Liver (tissue), 9 donors: ENCODE results near the gene TMEM63C. TPM values are rescaled to one million over a fixed set of nuclear protein-coding genes. Genes with fewer than 3 reads are reported as not detected.

Source experiments
- DNase-seq: peaks from one replicate; pipeline ENCODE4 v3.0.0-alpha.2; 2017; ENCODE audit warnings: low spot score
- H3K27ac ChIP-seq, 2 donors: one replicate each; pipeline ENCODE4 v1.7.0; 2013; ENCODE audit warnings: inconsistent platforms in 2 of 2, low read length in 2 of 2, control low read depth in 1 of 2, low read depth in 1 of 2, mild to moderate bottlenecking in 1 of 2
- H3K27me3 ChIP-seq, 4 donors: one replicate each; pipeline versions ENCODE4 v1.6.1 to v1.7.0; 2013; ENCODE audit warnings: low read length in 3 of 4, inconsistent platforms in 1 of 4, mild to moderate bottlenecking in 1 of 4, moderate library complexity in 1 of 4; ENCODE audit not compliant: control insufficient read depth in 4 of 4, insufficient read depth in 4 of 4
- H3K36me3 ChIP-seq, 4 donors: one replicate each; pipeline versions ENCODE4 v1.6.1 to v1.7.0; 2013; ENCODE audit warnings: low read length in 3 of 4, mild to moderate bottlenecking in 3 of 4, low read depth in 1 of 4, moderate library complexity in 1 of 4; ENCODE audit not compliant: control insufficient read depth in 4 of 4, insufficient read depth in 3 of 4
- H3K4me1 ChIP-seq, 4 donors: one replicate each; pipeline versions ENCODE4 v1.6.1 to v1.7.0; 2013; ENCODE audit warnings: low read length in 3 of 4, mild to moderate bottlenecking in 3 of 4, moderate library complexity in 1 of 4; ENCODE audit not compliant: control insufficient read depth in 4 of 4, insufficient read depth in 4 of 4
- H3K4me3 ChIP-seq, 3 donors: one replicate each; pipeline versions ENCODE4 v1.6.1 to v1.7.0; 2013; ENCODE audit warnings: low read length in 3 of 3, control low read depth in 1 of 3, low read depth in 1 of 3, mild to moderate bottlenecking in 1 of 3
- H3K9ac ChIP-seq, 2 donors: one replicate each; pipeline ENCODE4 v1.7.0; 2013; ENCODE audit warnings: low read length in 2 of 2, mild to moderate bottlenecking in 2 of 2, moderate library complexity in 2 of 2, control low read depth in 1 of 2, low read depth in 1 of 2
- H3K9me3 ChIP-seq, 4 donors: one replicate each; pipeline versions ENCODE4 v1.6.1 to v1.7.0; 2013; ENCODE audit warnings: low read length in 3 of 4; ENCODE audit not compliant: control insufficient read depth in 4 of 4
- EGR1 ChIP-seq, 2 donors: IDR thresholded peaks; 2 replicates each; pipeline ENCODE4 v1.6.1; 2016 to 2018; ENCODE audit warnings: antibody characterized with exemption in 2 of 2, low read depth in 2 of 2
- FOXA1 ChIP-seq: IDR thresholded peaks from 2 replicates; pipeline ENCODE4 v1.6.1; 2016; ENCODE audit warnings: antibody characterized with exemption
- FOXA2 ChIP-seq: IDR thresholded peaks from 2 replicates; pipeline ENCODE4 v1.6.1; 2016; ENCODE audit warnings: antibody characterized with exemption
- GABPA ChIP-seq, 2 donors: IDR thresholded peaks in 1 of 2; conservative IDR thresholded peaks in 1 of 2; 2 replicates each; pipeline ENCODE4 v1.6.1; 2016; ENCODE audit warnings: antibody characterized with exemption in 2 of 2, mild to moderate bottlenecking in 1 of 2, moderate library complexity in 1 of 2
- HNF4A ChIP-seq, 2 donors: conservative IDR thresholded peaks; 2 replicates each; pipeline ENCODE4 v1.6.1; 2016; ENCODE audit warnings: antibody characterized with exemption in 2 of 2, mild to moderate bottlenecking in 2 of 2
- HNF4G ChIP-seq: IDR thresholded peaks from 2 replicates; pipeline ENCODE4 v1.6.1; 2016; ENCODE audit warnings: antibody characterized with exemption
- JUND ChIP-seq, 2 donors: IDR thresholded peaks; 2 replicates each; pipeline ENCODE4 v1.6.1; 2016; ENCODE audit warnings: antibody characterized with exemption in 2 of 2
- NR2F2 ChIP-seq: IDR thresholded peaks from 2 replicates; pipeline ENCODE4 v1.6.1; 2016; ENCODE audit warnings: antibody characterized with exemption
- RAD21 ChIP-seq, 2 donors: IDR thresholded peaks; 2 replicates each; pipeline ENCODE4 v1.6.1; 2016; ENCODE audit warnings: antibody characterized with exemption in 2 of 2, mild to moderate bottlenecking in 2 of 2
- RXRA ChIP-seq, 2 donors: IDR thresholded peaks; 2 replicates each; pipeline ENCODE4 v1.6.1; 2017 to 2018; ENCODE audit warnings: antibody characterized with exemption in 2 of 2, mild to moderate bottlenecking in 1 of 2
- SP1 ChIP-seq: IDR thresholded peaks from 2 replicates; pipeline ENCODE4 v1.6.1; 2018; ENCODE audit warnings: antibody characterized with exemption, mild to moderate bottlenecking
- TAF1 ChIP-seq: conservative IDR thresholded peaks from 2 replicates; pipeline ENCODE4 v1.6.1; 2016; ENCODE audit warnings: antibody characterized with exemption, mild to moderate bottlenecking
- YY1 ChIP-seq: IDR thresholded peaks from 2 replicates; pipeline ENCODE4 v1.6.1; 2016; ENCODE audit warnings: antibody characterized with exemption, mild to moderate bottlenecking
- WGBS: extraction: QIAGEN DNeasy Blood & Tissue Kit; methylation state at CpG from one replicate; pipeline ENCODE4 v1.1.7; 2013; 5-methylcytosine and 5-hydroxymethylcytosine counted together
- polyA plus RNA-seq, 2 donors: library from polyadenylated mRNA; stranded (reverse) in 1 of 2; unstranded in 1 of 2; fragments of 200-250 nt in 1 of 2; fragments of >200 nt in 1 of 2; fragmentation: Nextera tagmentation in 1 of 2; extraction: Ambion mirVana in 1 of 2; gene quantifications; one replicate each; pipeline versions ENCODE4 v1.2.1 to v1.2.3, GENCODE V29; 2013 to 2015
- total RNA-seq, 2 donors: library from RNA; depleted of rRNA; stranded (reverse); fragments of >200 nt; gene quantifications; one replicate each; pipeline ENCODE4 v1.2.3, GENCODE V29; 2014
- TF ChIP-seq, protein P1 (sequence below): IDR thresholded peaks from 2 replicates; pipeline ENCODE4 v1.6.1; 2016; ENCODE audit warnings: antibody characterized with exemption
- TF ChIP-seq, protein P2 (sequence below): IDR thresholded peaks from 2 replicates; pipeline ENCODE4 v1.6.1; 2016; ENCODE audit warnings: antibody characterized with exemption
- TF ChIP-seq, protein P3 (sequence below): IDR thresholded peaks from 2 replicates; pipeline ENCODE4 v1.6.1; 2016; ENCODE audit warnings: antibody characterized with exemption, mild to moderate bottlenecking
- TF ChIP-seq, protein P4 (sequence below): IDR thresholded peaks from 2 replicates; pipeline ENCODE4 v1.6.1; 2016; ENCODE audit warnings: antibody characterized with exemption
- TF ChIP-seq, protein P5 (sequence below): fragments of 150-350 bp; IDR thresholded peaks from 2 replicates; pipeline ENCODE4 v1.5.1; 2017; ENCODE audit warnings: improper control_type of control experiment, low read depth, low read length; ENCODE audit not compliant: missing input control
- donor health status: healthy.
- donor health status: healthy.
- donor health status: healthy.
- donor health status: healthy.
- donor health status: healthy.

The TMEM63C gene
- total and polyA plus RNA-seq, 4 donors, result 0.13 to 1.6 (median 0.25) TPM; not detected in 1

DNA sequence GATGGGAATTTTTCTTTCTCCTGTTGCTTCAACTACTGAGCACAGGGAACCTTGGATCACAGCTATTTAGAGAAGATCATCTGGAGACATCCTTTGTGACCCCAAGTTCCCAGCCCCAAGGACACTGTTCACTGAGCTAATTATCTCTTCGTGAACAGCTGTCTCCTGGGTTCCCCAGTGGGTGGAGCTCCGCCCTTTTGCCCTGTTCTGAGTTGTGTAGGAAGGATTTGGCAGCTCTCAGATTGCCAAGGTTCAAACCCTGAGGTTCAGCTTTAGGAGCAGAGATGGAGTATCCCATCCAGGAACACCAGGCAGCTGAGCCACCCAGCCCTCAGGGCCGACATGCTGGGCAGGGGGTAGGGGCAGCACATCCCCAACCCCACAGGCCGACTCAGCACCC, 57.4 kb downstream of the TMEM63C start:
- no peaks in the 10 kb centered on the region for H3K27me3 ChIP-seq
- no peaks in the 10 kb centered on the region for H3K4me1 ChIP-seq
- no peak overlapping the region for H3K9ac ChIP-seq
- TF ChIP-seq, protein P1, sequence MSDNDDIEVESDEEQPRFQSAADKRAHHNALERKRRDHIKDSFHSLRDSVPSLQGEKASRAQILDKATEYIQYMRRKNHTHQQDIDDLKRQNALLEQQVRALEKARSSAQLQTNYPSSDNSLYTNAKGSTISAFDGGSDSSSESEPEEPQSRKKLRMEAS, result no peak
- TF ChIP-seq, protein P2, sequence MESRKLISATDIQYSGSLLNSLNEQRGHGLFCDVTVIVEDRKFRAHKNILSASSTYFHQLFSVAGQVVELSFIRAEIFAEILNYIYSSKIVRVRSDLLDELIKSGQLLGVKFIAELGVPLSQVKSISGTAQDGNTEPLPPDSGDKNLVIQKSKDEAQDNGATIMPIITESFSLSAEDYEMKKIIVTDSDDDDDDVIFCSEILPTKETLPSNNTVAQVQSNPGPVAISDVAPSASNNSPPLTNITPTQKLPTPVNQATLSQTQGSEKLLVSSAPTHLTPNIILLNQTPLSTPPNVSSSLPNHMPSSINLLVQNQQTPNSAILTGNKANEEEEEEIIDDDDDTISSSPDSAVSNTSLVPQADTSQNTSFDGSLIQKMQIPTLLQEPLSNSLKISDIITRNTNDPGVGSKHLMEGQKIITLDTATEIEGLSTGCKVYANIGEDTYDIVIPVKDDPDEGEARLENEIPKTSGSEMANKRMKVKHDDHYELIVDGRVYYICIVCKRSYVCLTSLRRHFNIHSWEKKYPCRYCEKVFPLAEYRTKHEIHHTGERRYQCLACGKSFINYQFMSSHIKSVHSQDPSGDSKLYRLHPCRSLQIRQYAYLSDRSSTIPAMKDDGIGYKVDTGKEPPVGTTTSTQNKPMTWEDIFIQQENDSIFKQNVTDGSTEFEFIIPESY, result no peak
- no peak for TF ChIP-seq RXRA (IDR thresholded peaks at IDR 0.05)
- TF ChIP-seq, protein P3, sequence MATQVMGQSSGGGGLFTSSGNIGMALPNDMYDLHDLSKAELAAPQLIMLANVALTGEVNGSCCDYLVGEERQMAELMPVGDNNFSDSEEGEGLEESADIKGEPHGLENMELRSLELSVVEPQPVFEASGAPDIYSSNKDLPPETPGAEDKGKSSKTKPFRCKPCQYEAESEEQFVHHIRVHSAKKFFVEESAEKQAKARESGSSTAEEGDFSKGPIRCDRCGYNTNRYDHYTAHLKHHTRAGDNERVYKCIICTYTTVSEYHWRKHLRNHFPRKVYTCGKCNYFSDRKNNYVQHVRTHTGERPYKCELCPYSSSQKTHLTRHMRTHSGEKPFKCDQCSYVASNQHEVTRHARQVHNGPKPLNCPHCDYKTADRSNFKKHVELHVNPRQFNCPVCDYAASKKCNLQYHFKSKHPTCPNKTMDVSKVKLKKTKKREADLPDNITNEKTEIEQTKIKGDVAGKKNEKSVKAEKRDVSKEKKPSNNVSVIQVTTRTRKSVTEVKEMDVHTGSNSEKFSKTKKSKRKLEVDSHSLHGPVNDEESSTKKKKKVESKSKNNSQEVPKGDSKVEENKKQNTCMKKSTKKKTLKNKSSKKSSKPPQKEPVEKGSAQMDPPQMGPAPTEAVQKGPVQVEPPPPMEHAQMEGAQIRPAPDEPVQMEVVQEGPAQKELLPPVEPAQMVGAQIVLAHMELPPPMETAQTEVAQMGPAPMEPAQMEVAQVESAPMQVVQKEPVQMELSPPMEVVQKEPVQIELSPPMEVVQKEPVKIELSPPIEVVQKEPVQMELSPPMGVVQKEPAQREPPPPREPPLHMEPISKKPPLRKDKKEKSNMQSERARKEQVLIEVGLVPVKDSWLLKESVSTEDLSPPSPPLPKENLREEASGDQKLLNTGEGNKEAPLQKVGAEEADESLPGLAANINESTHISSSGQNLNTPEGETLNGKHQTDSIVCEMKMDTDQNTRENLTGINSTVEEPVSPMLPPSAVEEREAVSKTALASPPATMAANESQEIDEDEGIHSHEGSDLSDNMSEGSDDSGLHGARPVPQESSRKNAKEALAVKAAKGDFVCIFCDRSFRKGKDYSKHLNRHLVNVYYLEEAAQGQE, result no peak
- TF ChIP-seq NR2F2, result no peak
- no peak for TF ChIP-seq JUND (IDR thresholded peaks at IDR 0.05)
- TF ChIP-seq, protein P4, sequence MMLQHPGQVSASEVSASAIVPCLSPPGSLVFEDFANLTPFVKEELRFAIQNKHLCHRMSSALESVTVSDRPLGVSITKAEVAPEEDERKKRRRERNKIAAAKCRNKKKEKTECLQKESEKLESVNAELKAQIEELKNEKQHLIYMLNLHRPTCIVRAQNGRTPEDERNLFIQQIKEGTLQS, result no peak
- TF ChIP-seq HNF4A (conservative IDR thresholded peaks at IDR 0.05), result no peak
- TF ChIP-seq EGR1 (IDR thresholded peaks at IDR 0.05; ENCODE audit: low read depth in 2 of 2), result no peak
- no peak for TF ChIP-seq YY1
- TF ChIP-seq SP1, result no peak
- TF ChIP-seq TAF1, result no peak
- no peak for TF ChIP-seq GABPA (IDR thresholded peaks at IDR 0.05 in 1 of 2, conservative IDR thresholded peaks at IDR 0.05 in 1 of 2)
- TF ChIP-seq RAD21 (IDR thresholded peaks at IDR 0.05), result no peak
- no peak for TF ChIP-seq FOXA1
- no peak for TF ChIP-seq FOXA2
- TF ChIP-seq, protein P5, sequence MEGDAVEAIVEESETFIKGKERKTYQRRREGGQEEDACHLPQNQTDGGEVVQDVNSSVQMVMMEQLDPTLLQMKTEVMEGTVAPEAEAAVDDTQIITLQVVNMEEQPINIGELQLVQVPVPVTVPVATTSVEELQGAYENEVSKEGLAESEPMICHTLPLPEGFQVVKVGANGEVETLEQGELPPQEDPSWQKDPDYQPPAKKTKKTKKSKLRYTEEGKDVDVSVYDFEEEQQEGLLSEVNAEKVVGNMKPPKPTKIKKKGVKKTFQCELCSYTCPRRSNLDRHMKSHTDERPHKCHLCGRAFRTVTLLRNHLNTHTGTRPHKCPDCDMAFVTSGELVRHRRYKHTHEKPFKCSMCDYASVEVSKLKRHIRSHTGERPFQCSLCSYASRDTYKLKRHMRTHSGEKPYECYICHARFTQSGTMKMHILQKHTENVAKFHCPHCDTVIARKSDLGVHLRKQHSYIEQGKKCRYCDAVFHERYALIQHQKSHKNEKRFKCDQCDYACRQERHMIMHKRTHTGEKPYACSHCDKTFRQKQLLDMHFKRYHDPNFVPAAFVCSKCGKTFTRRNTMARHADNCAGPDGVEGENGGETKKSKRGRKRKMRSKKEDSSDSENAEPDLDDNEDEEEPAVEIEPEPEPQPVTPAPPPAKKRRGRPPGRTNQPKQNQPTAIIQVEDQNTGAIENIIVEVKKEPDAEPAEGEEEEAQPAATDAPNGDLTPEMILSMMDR, result no peak
- H3K36me3 ChIP-seq, result no peaks in the 10 kb centered on the region
- H3K4me3 ChIP-seq, result no peak overlapping the region
- WGBS, result 55% methylated on average over 4 of the region's 4 CpGs
- DNase-seq, result no peak
- H3K27ac ChIP-seq, result no peak overlapping the region
- H3K9me3 ChIP-seq, result no peaks in the 10 kb centered on the region

DNA sequence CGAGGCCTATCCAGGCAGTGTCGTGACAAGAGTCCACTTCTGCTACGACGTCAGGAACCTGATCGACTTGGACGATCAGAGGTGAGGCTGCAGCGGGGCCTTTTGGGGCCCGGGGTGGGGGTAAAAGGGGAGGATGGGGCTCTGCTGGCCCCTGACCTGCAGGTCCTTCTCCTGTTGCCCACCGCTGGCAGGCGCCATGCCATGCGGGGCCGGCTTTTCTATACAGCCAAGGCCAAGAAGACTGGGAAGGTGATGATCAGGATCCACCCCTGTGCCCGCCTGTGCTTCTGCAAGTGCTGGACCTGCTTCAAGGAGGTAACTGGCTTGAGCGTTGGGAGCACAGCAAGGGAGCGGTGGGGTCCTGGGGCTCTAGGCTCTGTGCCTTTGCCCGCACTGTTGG, 57.8 kb downstream of the TMEM63C start:
- no peak overlapping the region for H3K9ac ChIP-seq
- H3K4me3 ChIP-seq, result no peak overlapping the region
- no peak overlapping the region for H3K27ac ChIP-seq
- no peaks in the 10 kb centered on the region for H3K36me3 ChIP-seq
- H3K9me3 ChIP-seq, result no peaks in the 10 kb centered on the region
- WGBS, result 92% methylated on average over 16 of the region's 16 CpGs
- DNase-seq, result no peak
- H3K27me3 ChIP-seq, result no peaks in the 10 kb centered on the region
- no peaks in the 10 kb centered on the region for H3K4me1 ChIP-seq
- no peak for TF ChIP-seq HNF4G
- no peak for TF ChIP-seq NR2F2
- TF ChIP-seq RXRA (IDR thresholded peaks at IDR 0.05), result no peak
- no peak for TF ChIP-seq TAF1
- no peak for TF ChIP-seq EGR1 (IDR thresholded peaks at IDR 0.05; ENCODE audit: low read depth in 2 of 2)
- TF ChIP-seq, protein P5, result no peak
- TF ChIP-seq, protein P1, result no peak
- TF ChIP-seq JUND (IDR thresholded peaks at IDR 0.05), result no peak
- no peak for TF ChIP-seq GABPA (IDR thresholded peaks at IDR 0.05 in 1 of 2, conservative IDR thresholded peaks at IDR 0.05 in 1 of 2)
- no peak for TF ChIP-seq HNF4A (conservative IDR thresholded peaks at IDR 0.05)
- TF ChIP-seq, protein P2, result no peak
- no peak for TF ChIP-seq FOXA1
